Motor neuron (in vitro differentiated cells): ENCODE measurements around the gene PTN. TPM values are rescaled to one million over a fixed set of nuclear protein-coding genes. Genes with fewer than 3 reads are reported as not detected.
A peak's percentile ranks its signal among the peaks of the same experiment; 100 is the strongest.

ENCODE experiments used
- ATAC-seq, 8 experiments: fragments of 200-7000 bp; cut with Tn5 transposase; replicated peaks in 6 of 8; 2 replicates each; pipeline ENCODE4 v1.8.0; 2021; ENCODE audit warnings: mild to moderate bottlenecking in 8 of 8, moderate library complexity in 8 of 8
- H3K27ac ChIP-seq, 2 donors: fragments of 250-450 bp; sonication (Bioruptor Pico); 2 replicates each; pipeline ENCODE4 v1.9.0; 2021; ENCODE audit warnings: antibody characterized with exemption in 2 of 2, mild to moderate bottlenecking in 2 of 2, moderate library complexity in 1 of 2
- H3K4me1 ChIP-seq, 2 donors: fragments of 250-450 bp; sonication (Bioruptor Pico); replicated peaks in 1 of 2; 2 replicates each; pipeline ENCODE4 v1.6.1; 2021; ENCODE audit warnings: antibody characterized with exemption in 2 of 2, mild to moderate bottlenecking in 2 of 2, moderate library complexity in 1 of 2
- H3K4me3 ChIP-seq, 5 donors: fragments of 250-450 bp; sonication (Bioruptor Pico); 2 replicates each; pipeline ENCODE4 v1.9.0; 2021; ENCODE audit warnings: antibody characterized with exemption in 5 of 5, mild to moderate bottlenecking in 5 of 5, moderate library complexity in 4 of 5
- WGBS, 10 experiments: fragments of 450-650 bp; shearing (Covaris generic); methylation state at CpG; one replicate each; pipeline ENCODE4 v1.0.0; 2022; 5-methylcytosine and 5-hydroxymethylcytosine counted together
- in situ Hi-C, 9 experiments: fragments of 400-800 bp; cut with MboI; loops; one replicate each; pipeline ENCODE4 v1.15.0; 2021; ENCODE audit warnings: low sequenced_read_pairs in 9 of 9, low pct_unique_long_range_greater_than_20kb in 2 of 9; ENCODE audit not compliant: unreplicated experiment in 9 of 9
- total RNA-seq, 8 experiments: library from RNA; unstranded; fragments of 300-600 nt; gene quantifications; 2 replicates each; pipeline versions ENCODE4 v1.2.3 to v1.2.4, GENCODE V29; 2022

The PTN gene
- 100 to 1,000 TPM in 1 of 8 experiments, 10 to 100 TPM in 4, 1 to 10 TPM in 1, not detected in 2; 1.5 to 775 (median 20.4) TPM for total RNA-seq

DNA sequence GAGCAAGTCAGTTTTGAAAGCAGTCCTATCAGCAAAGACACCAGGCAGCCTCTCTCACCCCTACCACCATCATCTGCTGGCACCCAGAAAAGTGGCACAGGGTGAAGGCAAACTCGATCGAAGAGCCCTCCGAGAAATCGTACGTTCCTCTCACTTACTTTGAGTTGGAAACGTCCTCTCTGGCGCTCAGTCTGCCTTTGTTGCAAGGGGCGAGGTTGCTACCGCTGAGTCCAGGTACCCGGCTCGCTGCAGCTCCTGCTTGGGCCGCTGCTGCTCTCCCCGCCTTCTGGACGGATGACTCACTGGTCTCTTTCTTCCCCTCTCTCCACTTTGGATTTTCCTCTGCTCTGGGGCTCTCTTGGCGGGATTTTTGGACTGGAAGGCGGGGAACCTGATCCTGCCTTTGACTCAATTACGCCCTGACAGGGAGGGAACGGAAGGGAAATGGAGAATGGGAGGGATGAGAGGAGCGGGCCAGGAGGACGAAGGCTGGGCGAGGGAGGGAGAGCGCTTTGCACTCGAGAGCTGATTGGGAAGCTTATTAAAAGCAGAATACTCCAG is at the start of gene PTN:
Gene PTN, minus strand, starts transcription at position 453 of the 561 bp plus-strand sequence. CDS start 88,760 bp downstream, outside the sequence.
- H3K4me1 ChIP-seq, result peaks cover 8 to 12% of the 10 kb centered on the region in 2 donors
- ATAC-seq, result peak; percentile 64 to 96 (median 95)
- in situ Hi-C loops, result no loop called here
- peak within 1 kb of the TSS; percentile 31 to 42 (median 32) for H3K4me3 ChIP-seq
- H3K27ac ChIP-seq, result no peak within 1 kb of the TSS
- 0 to 15% (median 0%) methylated on average over 2 to 14 of the region's 23 CpGs; no CpG with 5 or more reads in 2 of the 10 experiments for WGBS, 10 experiments

GRCh38 chr7:137390076-137390475 is 46.5 kb upstream of the PTN start:
- Histone ChIP-seq H3K4me1 (no peaks in the 10 kb centered on the region), H3K4me3 (no peak overlapping the region), H3K27ac (no peak overlapping the region)
- ATAC-seq, result no peak
- in situ Hi-C loops, result no loop called here
- WGBS, 10 experiments, result 0 to 100% (median 57%) methylated on average over 1 of the region's 1 CpG; no CpG with 5 or more reads in 6 of the 10 experiments

DNA sequence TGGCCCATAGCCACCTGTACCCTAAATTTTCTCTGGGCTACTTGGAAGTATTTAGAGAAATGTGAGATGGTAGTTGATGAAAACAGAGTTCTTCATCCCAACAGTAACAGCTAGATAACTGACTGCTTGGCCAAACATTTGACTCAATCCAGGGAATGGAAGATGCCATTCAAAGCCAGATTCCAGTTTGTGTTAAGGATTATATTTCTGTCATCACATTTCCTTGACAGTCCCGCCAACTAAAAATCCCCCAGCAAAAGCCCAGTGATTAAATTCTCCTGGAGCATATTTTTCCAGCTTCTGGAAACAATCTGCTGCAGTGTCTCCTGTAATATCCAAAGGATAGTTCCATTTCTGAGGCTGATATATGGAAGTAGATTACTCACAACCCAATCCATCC is 45.4 kb upstream of the PTN start:
- Histone ChIP-seq H3K4me3 (no peak overlapping the region), H3K27ac (no peak overlapping the region), H3K4me1 (no peaks in the 10 kb centered on the region)
- in situ Hi-C loops, result no loop called here
- no peak for ATAC-seq
- 0 to 100% (median 86%) methylated on average over 1 of the region's 1 CpG; no CpG with 5 or more reads in 5 of the 10 experiments for WGBS, 10 experiments

DNA sequence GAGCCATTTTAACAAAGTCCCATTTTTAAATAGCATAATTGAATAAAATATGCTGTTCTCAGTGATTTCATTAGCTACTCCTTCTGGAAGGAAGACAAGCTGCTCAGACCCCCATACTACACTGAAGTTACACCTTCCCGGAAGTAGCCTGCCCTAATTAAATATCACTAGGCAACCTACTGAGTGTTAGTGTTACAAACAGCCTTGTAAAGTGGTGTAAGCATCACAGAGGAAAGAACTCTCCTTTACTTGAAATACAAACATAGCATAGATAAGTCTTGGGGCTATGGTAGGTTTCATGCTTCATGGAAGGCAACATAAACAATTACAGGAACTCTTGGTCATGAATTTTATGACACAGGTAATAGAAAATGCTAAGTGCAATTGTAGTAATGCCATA is 43.4 kb upstream of the PTN start:
- in situ Hi-C loops, result no loop called here
- no peak overlapping the region for H3K27ac ChIP-seq
- no peak overlapping the region for H3K4me3 ChIP-seq
- H3K4me1 ChIP-seq, result no peaks in the 10 kb centered on the region
- peak in 1 of 8 experiments; percentile 45 for ATAC-seq
- 0 to 67% (median 33%) methylated on average over 1 of the region's 1 CpG; no CpG with 5 or more reads in 3 of the 10 experiments for WGBS, 10 experiments

- Histone ChIP-seq H3K4me1 (no peaks in the 10 kb centered on the region), H3K4me3 (no peak overlapping the region), H3K27ac (no peak overlapping the region)
- no peak for ATAC-seq
- in situ Hi-C loops, result no loop called here
- 20% methylated on average over 1 of the region's 1 CpG; no CpG with 5 or more reads in 9 of the 10 experiments for WGBS, 10 experiments
Measured at GRCh38 chr7:137381045-137381444, 37.5 kb upstream of the PTN start.

GRCh38 chr7:137373507-137373906 is 30.0 kb upstream of the PTN start:
- no peak for ATAC-seq

DNA sequence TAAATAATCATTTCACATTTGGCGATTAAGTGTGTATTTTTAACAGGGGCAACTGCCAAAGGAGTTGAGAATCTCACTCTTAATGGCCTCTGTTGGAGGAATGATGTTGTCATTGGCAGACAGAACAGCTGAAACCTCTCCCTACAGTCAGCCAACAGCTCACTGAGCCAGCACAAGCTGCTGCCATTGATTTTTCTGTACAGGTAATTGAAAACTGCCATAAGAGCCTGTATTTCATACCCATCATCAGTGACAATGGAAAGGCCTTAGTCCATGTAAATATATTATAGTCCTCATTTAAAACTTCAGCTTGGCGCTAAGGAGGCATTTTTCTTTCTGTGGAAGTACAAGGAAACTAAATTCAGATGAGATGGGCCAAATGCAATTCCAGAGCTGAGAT is 28.1 kb upstream of the PTN start:
- peak in 2 of 8 experiments; percentile 22 to 53 for ATAC-seq
- WGBS, 10 experiments, result 19 to 100% (median 88%) methylated on average over 1 to 2 of the region's 2 CpGs; no CpG with 5 or more reads in 1 of the 10 experiments
- H3K4me3 ChIP-seq, result no peak overlapping the region
- H3K4me1 ChIP-seq, result no peaks in the 10 kb centered on the region
- in situ Hi-C loops, result no loop called here
- no peak overlapping the region for H3K27ac ChIP-seq

More at GRCh38 chr7:137373507-137373906, 30.0 kb upstream of the PTN start:
- H3K4me3 ChIP-seq, result no peak overlapping the region
- H3K27ac ChIP-seq, result no peak overlapping the region
- in situ Hi-C loops, result no loop called here
- H3K4me1 ChIP-seq, result no peaks in the 10 kb centered on the region
- 0 to 100% (median 77%) methylated on average over 1 to 2 of the region's 2 CpGs for WGBS, 10 experiments

- Histone ChIP-seq H3K4me1 (no peaks in the 10 kb centered on the region), H3K27ac (no peak overlapping the region), H3K4me3 (no peak overlapping the region)
- in situ Hi-C loops, result no loop called here
- 0 to 91% (median 80%) methylated on average over 2 to 5 of the region's 5 CpGs for WGBS, 10 experiments
- no peak for ATAC-seq
Measured at GRCh38 chr7:137366995-137367394, 23.5 kb upstream of the PTN start.

- no peak for ATAC-seq
Measured at GRCh38 chr7:137363683-137364082, 20.1 kb upstream of the PTN start.

GRCh38 chr7:137360087-137360679 is 16.6 kb upstream of the PTN start:
- 0 to 93% (median 50%) methylated on average over 1 of the region's 1 CpG; no CpG with 5 or more reads in 1 of the 10 experiments for WGBS, 10 experiments
- in situ Hi-C loops, result no loop called here
- Histone ChIP-seq H3K4me1 (no peaks in the 10 kb centered on the region), H3K27ac (no peak overlapping the region), H3K4me3 (no peak overlapping the region)
- no peak for ATAC-seq

More at GRCh38 chr7:137363683-137364082, 20.1 kb upstream of the PTN start:
- WGBS, 10 experiments, result 40 to 100% (median 86%) methylated on average over 1 to 5 of the region's 6 CpGs; no CpG with 5 or more reads in 3 of the 10 experiments
- in situ Hi-C loops, result no loop called here
- no peak overlapping the region for H3K27ac ChIP-seq
- H3K4me1 ChIP-seq, result no peaks in the 10 kb centered on the region
- no peak overlapping the region for H3K4me3 ChIP-seq

DNA sequence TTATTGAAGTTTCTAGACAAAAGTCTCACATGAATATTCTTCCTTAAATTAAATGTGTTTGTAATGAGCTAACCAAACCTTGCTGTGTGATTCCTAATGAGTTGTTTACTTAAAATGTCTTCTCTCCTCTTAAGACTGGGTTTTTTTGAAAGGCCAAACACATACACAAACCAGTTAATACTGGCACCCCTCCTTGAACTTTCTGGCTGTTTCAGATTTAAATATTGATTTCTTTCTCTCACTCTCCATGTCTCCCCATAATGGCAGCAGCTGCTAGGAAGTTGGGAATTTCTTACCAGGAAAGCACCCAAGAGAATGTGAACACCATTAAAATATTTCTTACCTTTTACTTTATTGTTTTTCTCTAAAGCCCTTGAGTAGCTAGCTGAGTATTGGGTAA is 11.4 kb upstream of the PTN start:
- Histone ChIP-seq H3K27ac (no peak overlapping the region), H3K4me1 (no peaks in the 10 kb centered on the region), H3K4me3 (no peak overlapping the region)
- ATAC-seq, result no peak
- in situ Hi-C loops, result no loop called here

- 67 to 100% (median 82%) methylated on average over 1 to 3 of the region's 5 CpGs; no CpG with 5 or more reads in 5 of the 10 experiments for WGBS, 10 experiments
- Histone ChIP-seq H3K4me3 (no peak overlapping the region), H3K4me1 (no peaks in the 10 kb centered on the region), H3K27ac (no peak overlapping the region)
- in situ Hi-C loops, result no loop called here
- ATAC-seq, result peak in 1 of 8 experiments; percentile 21
Measured at GRCh38 chr7:137354396-137354795, 10.9 kb upstream of the PTN start.

- in situ Hi-C loops, result no loop called here
- 0 to 96% (median 52%) methylated on average over 2 of the region's 2 CpGs for WGBS, 10 experiments
- no peak for ATAC-seq
Measured at GRCh38 chr7:137351941-137352340, 8.4 kb upstream of the PTN start.

More at GRCh38 chr7:137351941-137352340, 8.4 kb upstream of the PTN start:
- H3K4me1 ChIP-seq, result no peaks in the 10 kb centered on the region
- H3K4me3 ChIP-seq, result no peak overlapping the region
- H3K27ac ChIP-seq, result no peak overlapping the region
